Measurements from ENCODE around the gene PCDHA12.
"Not testable (repeated sequence)": the region's sequence is repeated elsewhere in the genome, so short reads cannot be mapped to it uniquely, and the experiment has no call there.

Gene PCDHA12

GRCh38 chr5:140833993-140834392, 41.1 kb upstream of the PCDHA12 start, which contains the start of gene PCDHA7:
Gene PCDHA7, plus strand, starts transcription at chr5:140834269. Its CDS starts 115 bp downstream, at chr5:140834384.
- Histone ChIP-seq H3K9me3 (ENCODE audit: insufficient read depth, low read length) (no peaks in the 10 kb centered on the region), H3K27ac (ENCODE audit: low read depth, low read length) (no peak within 1 kb of the TSS), H3K36me3 (ENCODE audit: low read length) (no peaks in the 10 kb centered on the region), H3K4me3 (ENCODE audit: insufficient read depth, low read length, poor library complexity, severe bottlenecking) (no peak within 1 kb of the TSS), H3K4me2 (ENCODE audit: low read depth, low read length, poor library complexity, severe bottlenecking) (no peak within 1 kb of the TSS), H2AFZ (ENCODE audit: low read depth, low read length, severe bottlenecking) (no peak within 1 kb of the TSS), H4K20me1 (ENCODE audit: low read depth, low read length) (no peaks in the 10 kb centered on the region), H3F3A (ENCODE audit: insufficient read depth) (no peaks in the 10 kb centered on the region), H3K9ac (ENCODE audit: low read length) (no peak within 1 kb of the TSS), H3K79me2 (ENCODE audit: insufficient read depth, low read length) (no peaks in the 10 kb centered on the region), H3K27me3 (ENCODE audit: low read length) (no peaks in the 10 kb centered on the region), H3K9me2 (replicated peaks; ENCODE audit: insufficient read depth, low read length) (no peaks in the 10 kb centered on the region)
- TF ChIP-seq CTCF (IDR thresholded peaks at IDR 0.05; ENCODE audit: insufficient read depth, low read length, poor library complexity, severe bottlenecking) (no peak), EZH2phosphoT487 (conservative IDR thresholded peaks at IDR 0.05; ENCODE audit: low read length) (no peak)

- H3K9ac ChIP-seq (ENCODE audit: low read length); H3K36me3 ChIP-seq (ENCODE audit: low read length); H3K4me3 ChIP-seq (ENCODE audit: insufficient read depth, low read length, poor library complexity, severe bottlenecking); H3K79me2 ChIP-seq (ENCODE audit: insufficient read depth, low read length); H3K9me2 ChIP-seq (replicated peaks; ENCODE audit: insufficient read depth, low read length); H2AFZ ChIP-seq (ENCODE audit: low read depth, low read length, severe bottlenecking); H3K9me3 ChIP-seq (ENCODE audit: insufficient read depth, low read length); H3K27ac ChIP-seq (ENCODE audit: low read depth, low read length); H4K20me1 ChIP-seq (ENCODE audit: low read depth, low read length); H3K27me3 ChIP-seq (ENCODE audit: low read length); H3F3A ChIP-seq (ENCODE audit: insufficient read depth); H3K4me2 ChIP-seq (ENCODE audit: low read depth, low read length, poor library complexity, severe bottlenecking): not testable (repeated sequence)
Observed at GRCh38 chr5:140834439-140835008, 40.6 kb upstream of the PCDHA12 start.

GRCh38 chr5:140835622-140836510, 39.2 kb upstream of the PCDHA12 start:
- Histone ChIP-seq H4K20me1 (ENCODE audit: low read depth, low read length) (no peaks in the 10 kb centered on the region), H3K79me2 (ENCODE audit: insufficient read depth, low read length) (no peaks in the 10 kb centered on the region), H3K27ac (ENCODE audit: low read depth, low read length) (no peak overlapping the region), H3K36me3 (ENCODE audit: low read length) (no peaks in the 10 kb centered on the region), H3K9me2 (replicated peaks; ENCODE audit: insufficient read depth, low read length) (no peaks in the 10 kb centered on the region), H3K4me2 (ENCODE audit: low read depth, low read length, poor library complexity, severe bottlenecking) (no peak overlapping the region), H3K9me3 (ENCODE audit: insufficient read depth, low read length) (no peaks in the 10 kb centered on the region), H3F3A (ENCODE audit: insufficient read depth) (no peaks in the 10 kb centered on the region), H3K27me3 (ENCODE audit: low read length) (no peaks in the 10 kb centered on the region), H3K9ac (ENCODE audit: low read length) (no peak overlapping the region), H2AFZ (ENCODE audit: low read depth, low read length, severe bottlenecking) (no peak overlapping the region), H3K4me3 (ENCODE audit: insufficient read depth, low read length, poor library complexity, severe bottlenecking) (no peak overlapping the region)
- TF ChIP-seq CTCF (IDR thresholded peaks at IDR 0.05; ENCODE audit: insufficient read depth, low read length, poor library complexity, severe bottlenecking), result no peak
- no peak for TF ChIP-seq EZH2phosphoT487 (conservative IDR thresholded peaks at IDR 0.05; ENCODE audit: low read length)
